Ascending aorta (tissue), 2 donors: ENCODE data around the gene C19orf12. TPM values are rescaled to one million over a fixed set of nuclear protein-coding genes. Genes with fewer than 3 reads are reported as not detected.

ENCODE experiments used
- DNase-seq, 2 donors: peaks; one replicate each; pipeline ENCODE4 v3.0.0-alpha.2; 2019; ENCODE audit warnings: low spot score in 2 of 2
- H3K27ac ChIP-seq, 2 donors: fragments of 200-600 bp; sonication (generic); one replicate each; pipeline ENCODE4 v1.5.1; 2016 to 2017; ENCODE audit warnings: mild to moderate bottlenecking in 1 of 2
- H3K27me3 ChIP-seq: fragments of 200-600 bp; sonication (generic); one replicate; pipeline ENCODE4 v1.5.1; 2017
- H3K36me3 ChIP-seq, 2 donors: fragments of 200-600 bp; sonication (generic); one replicate each; pipeline ENCODE4 v1.5.1; 2016
- H3K4me1 ChIP-seq, 2 donors: fragments of 200-600 bp; sonication (generic); one replicate each; pipeline ENCODE4 v1.5.1; 2016 to 2017; ENCODE audit warnings: mild to moderate bottlenecking in 1 of 2
- H3K4me3 ChIP-seq, 2 donors: fragments of 200-600 bp; sonication (generic); one replicate each; pipeline ENCODE4 v1.5.1; 2016 to 2017; ENCODE audit warnings: mild to moderate bottlenecking in 1 of 2
- H3K9me3 ChIP-seq, 2 donors: fragments of 200-600 bp; sonication (generic); one replicate each; pipeline ENCODE4 v1.5.1; 2016
- intact Hi-C: fragments of 100-400 bp; cut with DNase I; formaldehyde crosslinking; loops from one replicate; pipeline ENCODE4 v1.15.1; 2023
- total RNA-seq: library from RNA; depleted of rRNA; stranded (reverse); fragments of >200 nt; gene quantifications from one replicate; pipeline ENCODE4 v1.1.0, GENCODE V29; 2016
- TF ChIP-seq, protein P1 (sequence below), 3 experiments: fragments of 200-600 bp in 2 of 3; fragments of 450-650 bp in 1 of 3; sonication (generic) in 2 of 3; IDR thresholded peaks; one replicate each; pipeline ENCODE4 v1.5.1; 2016 to 2019; ENCODE audit warnings: antibody characterized with exemption in 3 of 3, mild to moderate bottlenecking in 1 of 3, moderate library complexity in 1 of 3

Gene C19orf12
- total RNA-seq, 1 donor from 2014 or later, result 37.8 TPM

DNA sequence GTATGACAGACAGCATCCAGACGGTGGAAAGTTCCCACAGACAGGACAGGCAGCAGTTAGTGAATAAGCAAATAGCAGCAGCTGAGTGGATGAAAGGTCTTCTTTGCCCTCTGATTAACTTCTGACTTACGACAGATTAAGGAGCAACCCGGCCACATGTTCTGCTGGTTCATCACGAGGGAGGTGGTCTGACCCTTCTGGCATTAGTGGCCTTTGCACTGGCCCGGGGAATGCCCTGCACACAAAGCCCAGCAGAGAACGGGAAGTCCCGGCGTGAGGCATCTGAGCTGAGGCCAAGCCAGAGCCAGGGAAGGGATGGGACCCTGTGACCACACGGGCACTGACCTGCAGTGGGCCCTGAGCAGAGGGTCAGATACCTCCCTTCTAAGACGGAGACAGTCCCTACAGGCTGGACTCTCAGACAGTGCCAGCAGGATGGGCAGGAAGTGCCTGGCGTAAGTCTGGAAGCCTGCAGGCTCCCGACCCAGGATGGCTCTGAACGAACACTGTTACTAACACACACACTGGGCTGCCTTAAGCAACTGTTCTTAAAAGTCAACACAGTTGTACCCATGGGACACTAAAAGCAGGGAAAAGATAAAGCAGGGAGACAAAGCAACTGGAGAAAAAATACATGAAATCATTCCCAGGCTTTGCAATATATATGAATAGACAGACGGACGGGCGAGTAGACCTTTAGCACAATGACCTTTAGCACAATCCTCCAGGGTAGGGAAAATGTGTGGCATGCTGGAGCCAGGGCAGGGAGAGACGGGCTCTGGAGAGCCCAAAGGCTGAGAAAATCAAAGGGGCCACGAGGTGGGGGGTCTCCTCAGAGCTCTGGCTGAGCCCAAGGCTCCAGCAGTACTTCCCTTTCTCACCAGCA lies 6.3 kb downstream of the C19orf12 start:
- TF ChIP-seq, protein P1, sequence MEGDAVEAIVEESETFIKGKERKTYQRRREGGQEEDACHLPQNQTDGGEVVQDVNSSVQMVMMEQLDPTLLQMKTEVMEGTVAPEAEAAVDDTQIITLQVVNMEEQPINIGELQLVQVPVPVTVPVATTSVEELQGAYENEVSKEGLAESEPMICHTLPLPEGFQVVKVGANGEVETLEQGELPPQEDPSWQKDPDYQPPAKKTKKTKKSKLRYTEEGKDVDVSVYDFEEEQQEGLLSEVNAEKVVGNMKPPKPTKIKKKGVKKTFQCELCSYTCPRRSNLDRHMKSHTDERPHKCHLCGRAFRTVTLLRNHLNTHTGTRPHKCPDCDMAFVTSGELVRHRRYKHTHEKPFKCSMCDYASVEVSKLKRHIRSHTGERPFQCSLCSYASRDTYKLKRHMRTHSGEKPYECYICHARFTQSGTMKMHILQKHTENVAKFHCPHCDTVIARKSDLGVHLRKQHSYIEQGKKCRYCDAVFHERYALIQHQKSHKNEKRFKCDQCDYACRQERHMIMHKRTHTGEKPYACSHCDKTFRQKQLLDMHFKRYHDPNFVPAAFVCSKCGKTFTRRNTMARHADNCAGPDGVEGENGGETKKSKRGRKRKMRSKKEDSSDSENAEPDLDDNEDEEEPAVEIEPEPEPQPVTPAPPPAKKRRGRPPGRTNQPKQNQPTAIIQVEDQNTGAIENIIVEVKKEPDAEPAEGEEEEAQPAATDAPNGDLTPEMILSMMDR (IDR thresholded peaks at IDR 0.05), result no peak
- no peak overlapping the region for H3K4me3 ChIP-seq
- peak overlapping the region; percentile 1 to 10 for H3K27ac ChIP-seq
- intact Hi-C loops, result no loop called here
- H3K36me3 ChIP-seq, result peaks cover 16 to 23% of the 10 kb centered on the region in 2 donors
- H3K27me3 ChIP-seq, result no peaks in the 10 kb centered on the region
- DNase-seq, result no peak
- no peaks in the 10 kb centered on the region for H3K9me3 ChIP-seq
- H3K4me1 ChIP-seq, result peaks cover 0 to 9% of the 10 kb centered on the region in 2 donors

DNA sequence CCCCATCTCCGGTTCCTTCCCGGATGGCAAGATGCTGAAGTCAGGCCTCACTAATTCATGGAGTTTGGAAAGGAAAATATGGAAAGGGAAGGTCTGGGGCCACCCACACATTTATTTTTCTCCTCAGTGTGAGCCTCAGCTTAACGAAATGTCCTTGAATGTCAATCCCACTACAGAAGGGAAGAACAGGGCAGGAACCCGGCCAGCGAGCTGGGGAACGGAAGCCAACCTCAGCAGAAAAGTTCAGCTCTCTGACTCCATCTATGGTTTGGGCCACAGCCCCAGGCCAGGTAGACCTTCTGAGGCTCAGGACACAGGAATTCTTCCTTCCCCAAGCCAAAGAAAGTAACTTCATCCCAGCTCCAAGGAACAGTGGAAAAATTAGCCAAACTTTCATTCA lies 8.4 kb downstream of the C19orf12 start:
- DNase-seq, result no peak
- TF ChIP-seq, protein P1 (IDR thresholded peaks at IDR 0.05), result no peak
- intact Hi-C loops, result no loop called here
- Histone ChIP-seq H3K9me3 (no peaks in the 10 kb centered on the region), H3K4me3 (no peak overlapping the region), H3K27ac (no peak overlapping the region), H3K27me3 (no peaks in the 10 kb centered on the region), H3K36me3 (peaks cover 29 to 37% of the 10 kb centered on the region in 2 donors), H3K4me1 (no peaks in the 10 kb centered on the region)

DNA sequence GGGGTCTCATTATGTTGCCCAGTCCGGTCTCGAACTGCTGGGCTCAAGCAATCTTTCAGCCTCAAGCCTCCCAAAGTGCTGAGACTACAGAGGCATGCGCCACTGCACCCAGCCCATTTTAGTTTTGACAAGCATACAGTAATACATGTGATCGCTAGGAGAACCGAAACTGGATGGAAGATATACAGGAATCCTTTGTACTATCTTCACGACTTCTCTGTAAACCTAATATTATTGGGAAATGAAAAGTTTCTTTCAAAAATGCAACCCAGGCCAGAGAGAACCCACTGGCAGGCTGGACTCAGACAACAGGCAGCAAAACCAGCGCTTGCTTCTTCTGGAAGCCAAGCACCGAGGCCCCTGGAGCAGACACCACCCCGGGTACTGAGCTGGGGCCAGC lies 9.4 kb downstream of the C19orf12 start:
- no peaks in the 10 kb centered on the region for H3K9me3 ChIP-seq
- no peak for DNase-seq
- peaks cover 29 to 41% of the 10 kb centered on the region in 2 donors for H3K36me3 ChIP-seq
- H3K27me3 ChIP-seq, result no peaks in the 10 kb centered on the region
- no peaks in the 10 kb centered on the region for H3K4me1 ChIP-seq
- intact Hi-C loops, result no loop called here
- no peak overlapping the region for H3K4me3 ChIP-seq
- TF ChIP-seq, protein P1 (IDR thresholded peaks at IDR 0.05), result no peak
- no peak overlapping the region for H3K27ac ChIP-seq

DNA sequence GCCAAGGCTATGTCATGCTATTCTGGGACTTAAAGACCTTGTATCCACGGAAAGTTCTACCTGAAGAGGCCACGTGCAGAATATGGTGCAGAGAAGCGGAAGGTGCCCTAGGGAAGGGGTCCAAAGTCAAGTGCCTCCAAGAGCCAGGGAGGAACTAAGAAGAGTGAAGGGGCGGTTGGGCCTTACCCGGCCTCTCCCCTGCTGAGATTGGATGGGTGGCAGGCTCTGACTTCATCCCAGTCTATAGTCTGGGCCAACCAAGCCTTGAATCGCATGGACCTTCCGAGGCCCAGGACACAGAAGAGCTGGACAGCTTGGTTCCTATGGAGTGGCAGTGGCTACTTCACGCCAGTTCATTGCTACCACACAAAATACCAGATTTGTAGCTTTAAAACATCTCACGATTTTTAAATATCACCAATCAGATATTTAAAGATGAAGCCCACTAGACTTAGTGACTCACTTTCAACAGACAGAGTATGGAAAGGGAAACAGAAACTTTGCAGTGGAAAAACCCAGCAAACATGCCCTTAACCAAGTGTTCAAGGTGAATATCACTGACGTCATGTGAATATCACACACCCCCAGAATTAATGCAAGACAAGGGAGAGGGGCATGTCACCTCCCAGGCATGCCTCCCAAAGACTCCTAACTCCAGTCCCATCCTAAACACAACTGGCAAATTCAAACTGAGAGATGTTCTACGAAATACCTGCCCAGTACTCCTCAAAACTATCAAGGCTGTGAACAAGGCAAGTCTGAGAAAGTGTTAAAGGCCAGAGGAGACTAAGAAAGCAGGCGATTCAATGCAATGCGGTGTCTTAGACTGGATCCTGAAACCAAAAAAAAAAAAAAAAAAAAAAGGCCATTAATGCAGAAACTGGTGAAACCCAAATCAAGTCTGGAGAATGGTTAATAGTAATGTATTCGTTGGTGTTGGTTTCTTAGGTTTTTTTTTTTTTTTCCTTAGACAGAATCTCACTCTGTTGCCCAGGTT lies 10.2 kb downstream of the C19orf12 start:
- intact Hi-C loops, result no loop called here
- peaks cover 29 to 41% of the 10 kb centered on the region in 2 donors for H3K36me3 ChIP-seq
- TF ChIP-seq, protein P1 (IDR thresholded peaks at IDR 0.05), result no peak
- no peak overlapping the region for H3K4me3 ChIP-seq
- no peak overlapping the region for H3K27ac ChIP-seq
- H3K4me1 ChIP-seq, result no peaks in the 10 kb centered on the region
- DNase-seq, result no peak
- no peaks in the 10 kb centered on the region for H3K27me3 ChIP-seq
- no peaks in the 10 kb centered on the region for H3K9me3 ChIP-seq

DNA sequence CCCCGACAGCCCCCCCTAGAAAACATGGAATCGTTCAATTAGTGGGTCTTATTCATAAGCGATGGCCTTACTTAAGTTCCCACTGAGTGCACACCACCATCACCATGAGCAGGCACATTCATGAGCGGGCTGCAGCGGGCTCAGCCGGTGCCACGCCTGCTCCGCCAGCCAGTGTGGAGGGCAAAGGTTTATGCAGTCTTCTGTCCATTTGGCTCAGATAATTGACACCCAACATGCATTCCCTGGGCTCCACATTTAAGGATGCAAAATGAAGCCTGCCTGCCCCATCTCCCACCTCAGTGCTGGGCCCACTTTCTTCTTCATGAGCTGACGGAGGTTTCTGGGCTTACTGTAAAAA lies 12.1 kb downstream of the C19orf12 start:
- Histone ChIP-seq H3K4me1 (no peaks in the 10 kb centered on the region), H3K27me3 (no peaks in the 10 kb centered on the region), H3K27ac (no peak overlapping the region), H3K4me3 (no peak overlapping the region), H3K36me3 (peaks cover 29 to 41% of the 10 kb centered on the region in 2 donors), H3K9me3 (no peaks in the 10 kb centered on the region)
- intact Hi-C loops, result no loop called here
- TF ChIP-seq, protein P1 (IDR thresholded peaks at IDR 0.05), result no peak
- no peak for DNase-seq
